ENCODE data around the gene ARID1B. TPM values are rescaled to one million over a fixed set of nuclear protein-coding genes. Genes with fewer than 3 reads are reported as not detected.
"Not testable (repeated sequence)": the region's sequence is repeated elsewhere in the genome, so short reads cannot be mapped to it uniquely, and the experiment has no call there.

ARID1B gene
- total RNA-seq, 1 donor from 2014 or later = 16.3 TPM

GRCh38 chr6:156943816-156944215 lies 166.6 kb downstream of the ARID1B start:
- FAIRE-seq (no peak), DNase-seq (ENCODE audit: low read depth) (no peak)
- no peak for TF ChIP-seq CTCF (IDR thresholded peaks at IDR 0.05; ENCODE audit: insufficient read depth, low read length, severe bottlenecking)
- H3K27me3 ChIP-seq (ENCODE audit: control insufficient read depth, insufficient read depth, low read length) = no peaks in the 10 kb centered on the region
- H3K36me3 ChIP-seq (ENCODE audit: control insufficient read depth, insufficient read depth, low read length) = no peaks in the 10 kb centered on the region
- H3K4me3 ChIP-seq (ENCODE audit: low read depth, low read length) = no peak overlapping the region

- H3K36me3 ChIP-seq (ENCODE audit: control insufficient read depth, insufficient read depth, low read length) = no peaks in the 10 kb centered on the region
- TF ChIP-seq CTCF (IDR thresholded peaks at IDR 0.05; ENCODE audit: insufficient read depth, low read length, severe bottlenecking) = no peak
- DNase-seq (ENCODE audit: low read depth) (no peak), FAIRE-seq (no peak)
- H3K4me3 ChIP-seq (ENCODE audit: low read depth, low read length) = no peak overlapping the region
- no peaks in the 10 kb centered on the region for H3K27me3 ChIP-seq (ENCODE audit: control insufficient read depth, insufficient read depth, low read length)
Observed at GRCh38 chr6:156944412-156944811, 167.2 kb downstream of the ARID1B start.

- not testable (repeated sequence) for H3K36me3 ChIP-seq (ENCODE audit: control insufficient read depth, insufficient read depth, low read length); DNase-seq (ENCODE audit: low read depth); H3K4me3 ChIP-seq (ENCODE audit: low read depth, low read length); FAIRE-seq; H3K27me3 ChIP-seq (ENCODE audit: control insufficient read depth, insufficient read depth, low read length)
Observed at GRCh38 chr6:156945789-156946172, 168.6 kb downstream of the ARID1B start.

- no peak for TF ChIP-seq CTCF (IDR thresholded peaks at IDR 0.05; ENCODE audit: insufficient read depth, low read length, severe bottlenecking)
- H3K27me3 ChIP-seq (ENCODE audit: control insufficient read depth, insufficient read depth, low read length) = no peaks in the 10 kb centered on the region
- FAIRE-seq (no peak), DNase-seq (ENCODE audit: low read depth) (no peak)
- H3K36me3 ChIP-seq (ENCODE audit: control insufficient read depth, insufficient read depth, low read length) = no peaks in the 10 kb centered on the region
- no peak overlapping the region for H3K4me3 ChIP-seq (ENCODE audit: low read depth, low read length)
Observed at GRCh38 chr6:156946370-156946936, 169.3 kb downstream of the ARID1B start.

GRCh38 chr6:156948277-156948676 lies 171.1 kb downstream of the ARID1B start:
- TF ChIP-seq CTCF (IDR thresholded peaks at IDR 0.05; ENCODE audit: insufficient read depth, low read length, severe bottlenecking) = no peak
- no peak for DNase-seq (ENCODE audit: low read depth)
- no peaks in the 10 kb centered on the region for H3K27me3 ChIP-seq (ENCODE audit: control insufficient read depth, insufficient read depth, low read length)
- no peaks in the 10 kb centered on the region for H3K36me3 ChIP-seq (ENCODE audit: control insufficient read depth, insufficient read depth, low read length)
- no peak for FAIRE-seq
- H3K4me3 ChIP-seq (ENCODE audit: low read depth, low read length) = no peak overlapping the region

GRCh38 chr6:156948807-156949206 lies 171.6 kb downstream of the ARID1B start:
- Histone ChIP-seq H3K4me3 (ENCODE audit: low read depth, low read length) (no peak overlapping the region), H3K27me3 (ENCODE audit: control insufficient read depth, insufficient read depth, low read length) (no peaks in the 10 kb centered on the region), H3K36me3 (ENCODE audit: control insufficient read depth, insufficient read depth, low read length) (no peaks in the 10 kb centered on the region)
- DNase-seq (ENCODE audit: low read depth) (peak; percentile 95), FAIRE-seq (no peak)
- TF ChIP-seq CTCF (IDR thresholded peaks at IDR 0.05; ENCODE audit: insufficient read depth, low read length, severe bottlenecking) = no peak
